Fibroblast of peridontal ligament (primary cell): Measurements from ENCODE around the gene PLK5.

Experiments used
- DNase-seq: peaks from one replicate; pipeline ENCODE4 v3.0.0-alpha.2; 2010; ENCODE audit errors: extremely low read depth

PLK5 gene

DNA sequence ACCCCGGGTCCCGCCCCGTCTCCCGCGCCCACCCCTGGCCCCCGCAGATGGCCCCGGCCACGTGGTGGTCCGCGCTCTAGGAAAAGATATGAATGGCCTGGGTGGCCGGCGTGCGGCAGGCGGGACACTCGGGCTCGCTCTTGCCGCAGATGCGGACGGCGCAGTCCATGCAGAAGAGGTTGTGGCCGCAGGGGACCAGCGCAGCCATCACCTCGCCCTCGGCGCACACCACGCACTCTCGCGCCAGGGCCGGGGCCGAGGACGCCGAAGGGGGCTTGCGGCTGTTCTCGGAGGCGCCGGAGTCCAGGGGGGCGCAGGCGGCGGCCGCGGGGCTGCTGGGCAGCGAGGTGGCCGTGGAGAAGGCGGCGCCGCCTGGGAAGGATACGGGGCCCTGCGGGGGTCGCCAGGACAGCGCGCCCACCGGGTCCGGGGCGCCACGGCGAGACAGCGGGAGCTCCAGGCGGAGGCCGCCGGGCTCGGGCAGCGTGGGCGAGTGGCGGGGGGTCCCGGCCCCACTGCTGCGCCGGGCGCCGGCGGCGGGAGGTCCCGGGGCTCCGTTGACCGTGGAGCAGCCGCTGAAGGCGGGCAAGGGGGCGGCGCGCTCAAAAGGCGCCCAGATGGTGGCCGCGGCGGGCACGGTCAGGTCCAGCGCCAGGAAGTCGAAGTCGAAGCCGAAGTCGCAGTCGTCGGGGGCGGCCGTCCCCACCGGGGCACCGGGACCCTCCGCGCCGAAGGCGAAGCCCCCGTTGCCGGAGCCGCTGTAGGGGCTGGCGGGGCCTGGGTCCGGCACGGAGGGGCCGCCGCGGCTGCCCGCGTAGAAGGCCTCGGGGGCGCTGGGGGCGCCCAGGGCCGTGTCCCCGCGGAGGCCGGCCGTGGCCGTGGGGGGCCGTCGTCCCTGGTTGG is 31.9 kb downstream of the PLK5 start:
- DNase-seq: no peak

DNA sequence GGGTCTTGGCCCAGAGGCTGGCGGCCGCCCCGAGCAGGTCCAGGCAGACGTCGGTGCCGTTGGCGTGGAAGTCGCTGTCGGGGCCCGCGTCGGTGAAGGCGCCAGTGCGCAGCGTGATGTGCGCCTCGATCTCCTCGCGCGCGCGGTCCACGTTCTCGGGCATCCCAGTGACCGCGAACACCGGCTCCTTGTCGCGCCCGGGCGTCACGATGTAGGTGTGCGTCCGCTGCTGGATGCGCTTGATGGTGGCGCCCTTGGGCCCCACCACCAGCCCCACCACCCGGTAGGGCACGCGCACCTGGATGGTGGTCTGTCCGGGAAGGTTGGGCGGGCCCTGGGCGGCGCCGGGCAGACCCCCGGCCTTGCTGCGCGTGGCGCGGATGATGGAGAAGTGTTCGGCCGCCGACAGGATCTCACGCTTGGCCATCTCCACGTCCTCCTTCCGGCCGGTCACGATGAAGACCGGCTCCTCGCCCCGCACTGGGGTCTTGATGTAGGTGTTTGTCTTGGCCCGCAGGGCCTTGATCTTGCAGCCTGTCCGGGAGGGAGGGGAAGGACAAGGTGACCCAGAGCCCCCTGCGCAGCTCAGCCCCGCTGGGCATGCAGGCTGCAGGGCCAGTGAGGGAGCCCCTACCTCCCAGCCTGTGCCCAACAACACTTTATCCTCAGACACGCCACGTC is 32.7 kb downstream of the PLK5 start:
- DNase-seq: no peak

DNA sequence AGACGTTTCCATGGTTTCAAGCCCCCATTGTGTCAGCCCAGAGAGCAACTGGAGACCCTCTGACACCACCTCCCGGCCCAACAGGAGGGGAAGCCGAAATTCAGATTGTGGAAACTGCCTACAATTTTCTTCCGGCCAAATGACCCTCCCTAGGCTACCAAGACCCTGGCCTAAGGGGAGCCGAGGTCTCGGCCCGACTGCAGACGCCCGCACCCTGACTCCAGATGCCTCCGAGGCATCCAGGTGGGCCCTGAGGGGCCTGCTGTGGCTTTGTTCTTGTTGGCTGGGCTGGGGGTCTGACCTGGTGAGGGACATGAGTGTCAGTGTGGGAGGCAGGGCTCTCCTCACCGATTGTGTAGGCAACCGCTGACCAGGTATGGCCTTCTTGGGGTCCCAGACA is 34.7 kb downstream of the PLK5 start:
- no peak for DNase-seq

DNA sequence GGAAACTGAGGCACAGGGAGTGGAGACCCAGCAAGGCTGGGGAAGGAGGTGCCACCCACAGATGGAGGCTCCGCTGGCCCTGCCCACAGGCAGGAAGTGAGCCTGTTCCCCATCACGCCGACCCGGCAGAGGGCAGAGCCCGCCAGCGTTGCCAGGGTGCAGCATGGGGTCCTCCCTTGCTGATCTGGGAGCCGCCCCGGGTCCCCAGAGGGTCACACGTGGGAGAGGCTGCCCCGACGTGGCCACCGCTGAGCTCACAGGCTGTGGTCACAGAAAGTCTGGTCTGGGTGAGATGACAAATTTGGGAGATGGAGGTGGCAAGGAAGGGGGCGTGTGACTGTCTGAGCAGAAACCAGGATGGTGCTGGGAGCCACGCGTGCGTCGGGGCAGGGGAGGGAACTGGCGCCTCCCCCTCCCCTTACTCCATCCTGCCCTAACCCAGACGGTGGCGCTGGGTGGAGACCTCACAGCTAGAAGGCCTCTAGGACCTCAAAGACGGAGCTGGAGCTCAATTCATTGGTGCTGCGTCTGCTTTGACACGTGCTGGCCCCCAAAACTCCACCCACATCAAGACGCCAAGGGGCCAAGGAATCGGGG is 36.5 kb downstream of the PLK5 start:
- DNase-seq: no peak

DNA sequence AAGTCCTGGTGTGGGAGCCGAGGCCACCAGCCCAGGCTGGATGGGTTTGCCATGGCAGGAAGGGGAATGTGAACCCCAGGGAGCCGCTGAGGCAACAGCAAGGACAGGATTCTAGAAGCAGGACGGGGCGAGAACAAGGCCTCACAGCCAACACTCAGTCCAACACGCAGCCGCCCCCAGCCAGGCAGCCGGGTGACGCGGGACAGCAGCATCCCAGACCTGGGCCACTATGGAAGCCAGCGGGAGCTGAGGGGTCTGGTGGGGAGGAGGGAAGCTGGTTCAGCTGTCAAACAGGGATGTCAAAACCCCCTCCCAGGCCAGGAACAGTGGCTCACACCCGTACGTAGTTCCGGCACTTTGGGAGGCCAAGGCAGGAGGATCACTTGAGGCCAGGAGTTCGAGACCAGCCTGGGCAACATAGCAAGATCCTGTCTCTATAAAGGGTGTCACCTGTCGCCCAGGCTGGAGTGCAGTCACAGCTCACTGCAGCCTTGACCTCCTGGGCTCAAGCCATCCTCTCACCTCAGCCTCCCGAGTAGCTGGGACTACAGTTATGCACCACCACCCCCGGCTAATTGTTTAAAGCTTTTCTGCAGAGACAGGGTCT is 37.5 kb downstream of the PLK5 start:
- no peak for DNase-seq

DNA sequence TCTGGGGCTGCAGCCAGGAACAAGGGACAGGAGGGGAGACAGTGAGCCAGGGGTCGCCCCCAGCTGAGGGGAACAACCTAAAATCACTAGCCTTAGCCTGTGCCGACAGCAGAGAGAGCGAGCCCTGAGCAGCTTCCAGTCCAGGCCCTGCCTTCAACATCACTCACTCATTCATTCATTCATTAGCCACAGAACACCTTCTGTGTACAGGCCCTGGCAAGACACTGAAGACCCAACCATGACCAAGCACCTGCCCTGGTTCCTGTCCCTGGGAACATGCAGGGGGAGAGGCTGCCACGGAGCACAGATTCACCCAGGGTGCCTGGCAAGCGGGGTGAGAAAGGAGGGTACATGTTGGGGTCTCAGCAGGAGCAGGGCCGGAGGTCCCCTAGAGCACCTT is 39.4 kb downstream of the PLK5 start:
- DNase-seq: no peak

DNA sequence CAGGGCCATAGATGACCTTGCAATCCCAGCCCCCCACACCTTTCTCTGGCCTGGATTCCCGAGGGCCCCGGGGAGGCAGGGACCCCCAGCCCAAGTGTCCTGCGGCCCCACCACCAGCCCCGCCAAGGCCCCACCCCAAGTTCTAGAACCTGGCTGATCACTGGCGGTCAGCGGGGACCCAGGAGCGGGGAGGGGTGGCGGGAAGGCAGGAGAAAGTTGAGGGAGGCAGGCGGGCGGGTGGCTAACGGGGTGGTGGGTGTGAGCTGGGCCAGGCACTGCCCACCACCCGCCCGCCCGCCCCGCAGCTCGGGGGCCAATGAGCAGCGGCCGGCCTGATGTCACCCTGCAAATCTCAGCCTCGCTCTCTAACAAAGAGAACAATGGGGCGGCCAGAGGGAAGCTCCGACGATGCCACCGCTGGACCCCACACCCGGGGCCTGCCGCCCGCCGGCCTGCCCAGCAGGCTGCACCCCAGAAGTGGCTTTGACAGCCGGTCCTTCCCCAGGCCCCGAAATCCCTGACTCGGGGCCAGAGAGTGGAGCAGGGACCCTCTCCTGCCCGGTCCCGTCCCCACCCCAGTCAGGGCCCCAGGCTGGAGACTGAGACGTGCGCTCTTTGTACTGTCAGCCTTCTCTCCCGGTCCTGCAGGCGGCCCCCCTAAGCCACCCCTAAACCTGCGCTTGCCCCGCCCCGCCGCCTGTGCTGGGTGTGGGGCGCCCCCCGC is 42.7 kb downstream of the PLK5 start:
- peak; percentile 76 for DNase-seq

DNA sequence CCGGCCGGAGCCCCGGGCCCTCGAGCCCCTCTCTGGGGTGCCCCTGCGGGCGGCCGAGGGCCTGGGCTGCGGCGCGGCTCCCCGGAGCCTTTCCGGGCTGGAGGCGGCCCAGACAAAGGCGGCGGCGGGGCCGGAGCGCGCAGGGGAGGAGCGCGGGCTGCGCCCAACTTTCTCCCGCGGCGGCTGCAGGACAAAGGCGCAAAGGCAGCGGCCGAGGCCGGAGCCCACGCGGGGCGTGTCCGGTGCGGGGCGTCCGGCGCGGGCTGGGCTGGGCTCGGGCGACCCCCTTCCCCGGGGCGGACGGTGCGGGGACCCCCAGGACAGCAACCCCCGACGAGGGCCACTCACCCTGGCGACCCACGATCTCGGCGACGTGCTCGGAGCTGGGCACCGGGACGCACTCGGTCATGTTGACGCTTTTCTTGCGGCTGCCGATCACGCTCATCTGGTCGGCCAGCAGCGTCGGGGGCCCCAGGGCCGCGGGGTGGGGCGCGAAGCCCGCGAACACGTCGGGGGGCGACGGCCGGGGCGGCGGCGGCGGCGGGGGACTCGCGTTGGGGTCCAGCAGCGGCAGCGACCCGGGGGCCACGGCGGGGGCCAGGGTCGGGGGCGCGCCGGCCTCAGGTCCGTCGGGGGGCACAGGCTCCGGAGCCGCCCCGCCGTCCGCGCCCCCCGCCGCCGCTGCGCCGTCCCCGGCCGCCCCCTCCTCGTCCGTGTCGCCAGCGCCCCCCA is 43.4 kb downstream of the PLK5 start:
- DNase-seq: no peak

DNA sequence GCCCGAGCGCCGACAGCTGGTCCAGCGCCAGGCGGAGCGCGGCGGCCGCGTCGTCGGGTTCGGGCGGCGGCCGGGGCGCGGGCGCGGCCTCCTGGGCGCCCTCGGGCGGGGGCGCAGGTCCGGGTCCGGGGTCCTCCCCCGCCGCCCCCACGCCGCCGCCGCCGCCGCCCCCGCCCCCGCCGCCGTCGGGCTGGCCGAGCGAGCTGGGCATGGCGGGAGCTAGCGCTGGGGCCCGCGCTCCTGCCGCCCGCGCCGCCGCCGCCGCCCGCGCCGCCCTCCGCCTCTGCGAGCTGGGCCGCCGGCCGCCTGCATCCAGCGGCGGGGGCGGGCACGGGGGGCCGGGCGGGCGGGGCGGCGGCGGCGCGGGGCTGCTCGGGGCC is 44.0 kb downstream of the PLK5 start:
- no peak for DNase-seq

DNA sequence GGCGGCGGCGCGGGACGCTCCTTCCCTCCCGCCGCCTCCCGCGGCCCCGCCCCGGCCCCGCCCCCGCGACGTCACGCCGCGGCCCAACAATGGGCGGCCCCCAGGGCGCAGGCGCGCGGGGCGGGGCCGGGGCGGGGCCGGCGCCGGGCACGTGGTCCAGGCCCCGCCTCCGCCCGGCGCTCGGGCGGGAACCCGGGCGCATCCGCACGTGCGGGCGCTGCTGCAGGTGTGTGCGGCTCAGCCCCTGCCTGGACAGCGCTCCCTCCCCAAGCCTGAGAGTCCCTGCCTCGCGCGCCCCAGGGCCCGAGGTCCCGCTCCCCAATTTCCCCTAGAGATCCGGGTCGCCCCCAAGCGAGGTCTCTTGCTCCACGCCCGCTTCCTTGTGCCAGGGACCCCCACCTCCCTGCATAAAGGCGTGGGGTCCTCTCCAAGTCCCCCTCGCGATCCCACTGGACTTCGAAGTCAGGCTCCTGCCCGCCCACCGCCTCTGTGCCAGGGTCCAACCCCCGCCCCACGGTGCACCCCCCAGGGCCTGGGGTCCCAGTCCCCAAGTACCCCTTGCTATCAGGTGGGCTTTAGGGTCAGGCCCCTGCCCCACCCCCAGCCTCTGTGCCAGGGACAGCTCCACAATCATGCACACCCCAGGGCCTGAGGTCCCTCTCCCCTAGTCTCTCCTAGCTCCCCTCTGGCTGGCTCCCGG is 44.6 kb downstream of the PLK5 start, which contains the start of gene MEX3D:
Gene MEX3D (minus strand): TSS at position 6 of the 700 bp plus-strand sequence. CDS start 267 bp downstream, outside the sequence.
- peak; percentile 32 for DNase-seq

DNA sequence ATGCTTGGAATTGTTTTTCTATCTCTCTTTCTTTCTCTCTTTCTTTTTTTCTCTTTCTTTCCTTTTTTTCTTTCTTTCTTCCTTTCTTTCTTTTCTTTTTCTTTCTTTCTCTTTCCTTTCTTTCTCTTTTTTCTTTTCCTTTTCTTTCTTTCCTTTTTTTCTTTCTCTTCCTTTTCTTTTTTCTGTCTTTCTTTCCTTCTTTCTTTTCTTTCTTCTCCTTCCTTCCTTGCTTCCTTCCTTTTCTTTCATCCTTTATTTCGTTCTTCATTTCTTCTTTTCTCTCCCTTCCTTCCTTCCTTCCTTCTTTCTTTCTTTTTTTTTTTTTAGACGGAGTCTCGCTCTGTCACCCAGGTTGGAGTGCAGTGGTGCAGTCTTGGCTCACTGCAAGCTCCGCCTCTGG is 46.1 kb downstream of the PLK5 start:
- DNase-seq: no peak

DNA sequence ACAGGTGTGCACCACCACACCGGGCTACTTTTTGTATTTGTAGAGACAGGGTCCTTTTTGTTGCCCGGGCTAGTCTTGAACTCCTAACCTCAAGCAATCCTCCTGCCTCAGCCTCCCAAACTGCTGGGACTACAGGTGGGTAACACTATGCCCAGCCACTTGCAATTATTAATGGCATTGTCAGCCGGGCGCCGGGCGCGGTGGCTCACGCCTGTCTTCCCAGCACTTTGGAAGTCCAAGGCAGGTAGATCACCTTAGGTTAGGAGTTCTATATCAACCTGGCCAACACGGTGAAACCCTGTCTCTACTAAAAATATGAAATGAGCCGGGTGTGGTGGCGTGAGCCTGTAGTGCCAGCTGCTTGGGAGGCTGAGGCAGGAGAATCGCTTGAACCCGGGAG is 47.0 kb downstream of the PLK5 start:
- DNase-seq: no peak

DNA sequence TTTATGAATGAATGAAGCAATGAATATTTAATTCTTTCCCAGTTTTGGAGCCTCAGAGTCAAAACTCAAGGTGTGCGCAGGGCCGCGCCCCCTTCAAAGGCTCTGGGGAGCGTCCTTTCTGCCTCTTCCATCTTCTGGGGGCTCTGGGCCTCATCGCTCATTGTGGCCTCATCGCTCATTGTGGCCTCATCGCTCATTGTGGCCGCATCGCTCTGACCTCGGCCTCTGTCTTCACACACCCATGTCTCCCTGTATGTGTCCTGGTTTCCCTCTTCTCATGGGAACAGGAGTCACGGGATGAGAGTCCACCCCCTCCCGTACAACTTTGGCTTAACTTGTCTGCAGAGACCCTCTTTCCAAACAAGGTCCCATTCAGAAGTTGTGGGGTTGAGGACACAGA is 47.5 kb downstream of the PLK5 start:
- no peak for DNase-seq

DNA sequence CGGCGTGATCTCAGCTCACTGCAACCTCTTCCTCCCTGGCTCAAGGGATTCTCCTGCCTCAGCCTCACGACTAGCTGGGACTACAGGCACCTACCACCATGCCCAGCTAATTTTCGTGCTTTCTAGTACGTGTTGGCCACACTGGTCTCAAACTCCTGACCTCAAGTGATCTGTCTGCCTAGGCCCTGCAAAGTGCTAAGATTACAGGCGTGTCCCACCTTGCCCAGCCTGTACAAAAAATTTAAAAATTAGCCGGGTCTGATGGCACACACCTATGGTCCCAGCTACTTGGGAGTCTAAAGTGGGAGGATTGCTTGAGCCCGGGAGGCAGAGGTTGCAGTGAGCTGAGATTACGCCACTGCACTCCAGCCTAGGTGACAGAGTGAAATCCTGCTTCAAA is 48.9 kb downstream of the PLK5 start:
- no peak for DNase-seq

DNA sequence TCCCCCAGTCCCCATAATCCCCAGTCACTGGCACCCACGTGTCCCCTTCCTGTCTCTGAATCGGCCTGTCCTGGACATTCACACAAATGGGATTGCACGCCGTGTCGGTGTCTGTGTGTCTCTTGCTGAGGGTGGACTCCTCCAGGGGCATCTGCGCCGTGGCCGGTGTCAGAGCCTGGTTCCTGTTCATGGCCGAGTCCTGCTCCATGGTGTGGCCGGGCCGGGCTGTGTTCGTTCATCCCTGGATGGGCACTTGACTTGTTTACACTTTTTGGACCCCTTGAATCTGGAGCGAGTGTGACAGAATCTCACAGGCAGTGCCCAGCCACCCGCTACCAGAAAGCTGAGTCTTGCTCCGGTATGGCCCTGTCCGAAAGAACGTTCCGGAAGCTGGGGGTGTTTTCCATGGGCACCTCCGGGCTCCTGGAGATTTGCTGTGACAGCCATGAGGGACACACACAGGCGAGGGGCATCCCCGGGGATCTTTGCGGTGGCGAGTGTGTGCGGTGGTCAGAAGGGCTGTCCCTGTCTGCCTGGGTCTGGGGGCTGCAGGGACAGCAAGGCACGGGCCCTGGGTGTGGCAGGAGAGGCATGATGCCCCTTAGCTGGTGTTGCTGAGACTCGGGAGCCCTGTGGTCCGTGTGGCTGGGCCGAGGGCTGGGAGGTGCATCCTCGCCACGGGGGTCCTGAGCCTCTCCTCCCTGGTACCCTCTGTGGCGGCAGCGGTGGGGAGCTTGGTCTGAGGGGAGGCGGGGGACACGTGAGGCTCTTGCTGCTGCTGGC is 50.7 kb downstream of the PLK5 start:
- DNase-seq: no peak

DNA sequence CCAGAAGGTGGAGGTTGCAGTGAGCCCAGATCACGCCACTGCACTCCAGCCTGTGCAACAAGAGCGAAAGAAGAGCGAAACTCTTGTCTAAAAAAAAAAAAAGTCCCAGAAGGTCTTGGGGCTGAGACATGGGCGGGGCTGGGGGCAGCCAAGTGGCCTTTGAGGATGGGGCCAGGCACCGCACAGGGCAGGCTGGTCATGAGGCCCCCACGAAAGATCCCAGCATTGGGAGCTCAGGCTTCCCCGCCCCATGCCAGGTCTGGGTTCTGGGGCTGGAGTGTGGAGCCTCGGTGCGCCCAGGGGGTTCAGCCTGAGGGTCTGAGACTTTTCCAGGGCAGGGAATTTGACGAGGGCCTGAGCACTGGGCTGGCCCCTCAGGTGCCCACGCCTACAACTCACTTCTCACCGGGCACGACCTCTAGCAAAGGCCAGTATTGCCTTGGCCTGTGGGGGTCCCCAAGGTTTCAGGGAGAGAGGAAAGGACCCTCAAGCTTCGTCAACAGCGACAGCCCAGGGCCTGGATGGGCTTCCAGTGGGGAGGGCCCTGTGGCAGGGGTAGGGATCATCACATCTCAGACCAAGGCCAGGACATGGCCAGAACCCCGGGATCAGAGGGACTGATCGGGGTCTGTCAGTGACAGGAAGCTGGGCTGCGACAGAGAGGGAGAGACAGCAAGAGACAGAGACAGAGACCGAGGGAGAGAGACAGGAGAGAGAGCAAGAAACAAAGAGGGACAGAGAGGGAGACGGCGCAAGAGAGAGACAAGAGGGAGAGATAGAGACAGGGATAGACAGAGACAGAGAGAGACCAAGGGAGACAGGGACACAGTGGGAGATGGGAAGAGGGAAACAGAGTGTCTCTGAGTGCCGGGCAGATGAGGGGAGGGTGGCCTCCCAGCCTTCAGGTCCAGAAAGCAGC is 51.7 kb downstream of the PLK5 start:
- DNase-seq: no peak

DNA sequence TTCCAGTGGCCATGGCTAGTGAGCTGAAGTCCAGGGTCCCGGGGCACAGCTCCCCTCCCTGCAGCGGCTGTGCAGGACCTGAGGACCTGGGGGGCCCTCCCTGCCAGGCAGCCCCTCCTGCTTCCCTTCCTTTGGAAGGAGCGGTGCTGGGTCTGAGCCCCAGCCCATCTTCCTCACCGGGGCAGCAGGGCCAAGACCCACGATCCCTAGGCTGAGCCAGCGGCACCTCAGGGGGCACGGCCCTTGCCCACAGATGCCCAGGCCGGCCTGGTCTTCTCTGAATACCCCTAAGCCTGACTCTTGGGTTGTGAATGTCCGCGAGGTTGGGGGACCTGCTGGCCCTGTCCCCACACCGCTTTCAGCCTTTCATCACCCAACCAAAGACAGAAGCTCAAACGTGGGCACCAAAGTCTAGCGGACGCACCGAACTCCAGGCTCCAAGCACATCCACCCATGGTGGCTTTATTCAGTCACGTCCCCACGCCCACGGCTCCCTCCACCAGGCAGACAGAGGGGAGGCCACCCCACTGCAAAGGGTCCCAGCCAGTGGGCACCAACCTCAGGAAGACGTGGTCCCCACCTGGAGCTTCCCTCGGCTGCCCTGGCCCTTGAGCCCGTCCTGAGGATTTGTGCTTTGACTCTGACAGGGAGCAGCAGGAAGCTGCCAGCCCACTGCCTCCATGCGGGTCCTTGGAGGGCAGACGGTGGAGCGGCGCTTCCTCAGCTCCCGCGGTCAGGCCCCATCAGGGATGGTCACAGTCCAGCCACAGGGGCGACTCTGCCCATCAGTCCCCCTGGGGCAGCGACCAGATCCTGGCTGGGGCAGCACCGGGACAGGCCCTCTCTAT is 52.6 kb downstream of the PLK5 start:
- no peak for DNase-seq
